HG02884 (cell line): Measurements from ENCODE around the gene IL1RAPL1.

ENCODE experiments used
- ATAC-seq: cut with Tn5 transposase; IDR thresholded peaks from one replicate; pipeline ENCODE4 v1.9.1; 2021; ENCODE audit warnings: mild to moderate bottlenecking, moderate library complexity; ENCODE audit not compliant: unreplicated experiment

IL1RAPL1 gene

GRCh38 chrX:29962061-29962460 lies 1374.8 kb downstream of the IL1RAPL1 start:
- ATAC-seq, result no peak

GRCh38 chrX:29965634-29966033 lies 1378.4 kb downstream of the IL1RAPL1 start:
- no peak for ATAC-seq

GRCh38 chrX:29992083-29992482 lies 1404.8 kb downstream of the IL1RAPL1 start:
- ATAC-seq, result no peak

GRCh38 chrX:30005813-30006212 lies 1418.6 kb downstream of the IL1RAPL1 start:
- no peak for ATAC-seq
